ENCODE measurements around the gene NETO1.

GRCh38 chr18:72820571-72820970 is 47.2 kb downstream of the NETO1 start:
- TF ChIP-seq CTCF (conservative IDR thresholded peaks at IDR 0.05; ENCODE audit: low read depth, low read length) (no peak), USF2 (IDR thresholded peaks at IDR 0.05; ENCODE audit: low read depth, low read length) (no peak), MAZ (IDR thresholded peaks at IDR 0.05; ENCODE audit: borderline replicate concordance, low read depth, low read length) (no peak), NFE2L2 (IDR thresholded peaks at IDR 0.05; ENCODE audit: low read depth, low read length) (no peak), POLR2A (IDR thresholded peaks at IDR 0.05; ENCODE audit: low read depth, low read length) (no peak), RCOR1 (IDR thresholded peaks at IDR 0.05; ENCODE audit: insufficient replicate concordance, low read length) (no peak), MXI1 (IDR thresholded peaks at IDR 0.05; ENCODE audit: borderline replicate concordance, low read depth, low read length) (no peak)
- TF ChIP-seq, protein P1, sequence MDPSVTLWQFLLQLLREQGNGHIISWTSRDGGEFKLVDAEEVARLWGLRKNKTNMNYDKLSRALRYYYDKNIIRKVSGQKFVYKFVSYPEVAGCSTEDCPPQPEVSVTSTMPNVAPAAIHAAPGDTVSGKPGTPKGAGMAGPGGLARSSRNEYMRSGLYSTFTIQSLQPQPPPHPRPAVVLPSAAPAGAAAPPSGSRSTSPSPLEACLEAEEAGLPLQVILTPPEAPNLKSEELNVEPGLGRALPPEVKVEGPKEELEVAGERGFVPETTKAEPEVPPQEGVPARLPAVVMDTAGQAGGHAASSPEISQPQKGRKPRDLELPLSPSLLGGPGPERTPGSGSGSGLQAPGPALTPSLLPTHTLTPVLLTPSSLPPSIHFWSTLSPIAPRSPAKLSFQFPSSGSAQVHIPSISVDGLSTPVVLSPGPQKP (IDR thresholded peaks at IDR 0.05; ENCODE audit: borderline replicate concordance, low read depth, low read length), result no peak
